NCI-H2081 treated with DMSO at 0.1 percent for 48 hours (cell line): ENCODE results near the gene FUOM.
"Not testable (repeated sequence)": the region's sequence is repeated elsewhere in the genome, so short reads cannot be mapped to it uniquely, and the experiment has no call there.

Experiments
- DNase-seq: peaks from one replicate; lab custom pipeline; 2025; lab: John Stamatoyannopoulos, UW

Gene FUOM

DNA sequence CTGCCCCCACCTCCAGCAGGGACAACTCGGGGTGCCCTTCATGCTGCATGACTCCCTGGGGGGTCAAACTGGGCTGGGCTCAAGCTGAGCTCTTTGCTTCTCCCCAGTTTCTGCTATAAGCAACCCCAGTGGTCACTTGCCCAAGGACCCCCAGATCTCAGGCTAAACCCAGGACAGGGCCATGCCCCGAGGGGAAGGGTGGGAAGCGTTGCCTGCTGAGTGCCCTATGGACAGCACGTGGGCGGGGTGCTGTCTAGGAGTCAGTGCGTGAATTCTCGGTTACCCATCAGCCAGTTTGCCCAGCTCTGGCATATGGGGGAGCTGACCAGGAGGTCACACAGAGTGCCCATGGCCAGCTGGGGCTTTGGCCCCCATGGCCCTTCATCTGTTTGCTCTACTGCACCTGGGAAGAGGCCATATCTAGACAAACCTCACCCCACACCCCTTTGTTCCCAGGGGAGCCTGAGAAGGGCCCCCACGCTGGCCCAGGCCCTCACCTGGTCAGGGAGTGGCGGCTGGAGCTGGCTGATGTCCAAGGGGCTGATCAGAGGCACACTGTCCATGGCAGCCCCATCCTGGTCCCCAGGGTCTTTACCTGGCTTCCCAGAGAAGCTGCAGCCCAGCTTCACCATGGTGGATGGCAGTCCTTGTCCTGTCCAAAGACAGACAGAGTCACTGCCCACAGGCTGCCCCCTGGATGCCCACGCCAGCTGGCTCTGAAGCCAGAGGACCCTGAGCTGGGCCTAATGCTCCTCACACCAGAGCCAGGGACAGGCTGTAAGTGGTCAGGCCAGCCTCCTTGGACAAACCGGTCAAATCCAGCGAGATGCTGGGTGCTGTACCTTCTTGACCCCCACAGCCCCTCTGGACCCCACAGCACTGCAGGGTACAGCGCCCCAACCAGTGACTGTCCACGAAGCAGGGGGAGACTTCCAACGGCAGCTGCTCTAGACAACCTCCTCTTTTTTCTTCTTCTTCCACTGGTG is 29.2 kb downstream of the FUOM start:
- no peak for DNase-seq

DNA sequence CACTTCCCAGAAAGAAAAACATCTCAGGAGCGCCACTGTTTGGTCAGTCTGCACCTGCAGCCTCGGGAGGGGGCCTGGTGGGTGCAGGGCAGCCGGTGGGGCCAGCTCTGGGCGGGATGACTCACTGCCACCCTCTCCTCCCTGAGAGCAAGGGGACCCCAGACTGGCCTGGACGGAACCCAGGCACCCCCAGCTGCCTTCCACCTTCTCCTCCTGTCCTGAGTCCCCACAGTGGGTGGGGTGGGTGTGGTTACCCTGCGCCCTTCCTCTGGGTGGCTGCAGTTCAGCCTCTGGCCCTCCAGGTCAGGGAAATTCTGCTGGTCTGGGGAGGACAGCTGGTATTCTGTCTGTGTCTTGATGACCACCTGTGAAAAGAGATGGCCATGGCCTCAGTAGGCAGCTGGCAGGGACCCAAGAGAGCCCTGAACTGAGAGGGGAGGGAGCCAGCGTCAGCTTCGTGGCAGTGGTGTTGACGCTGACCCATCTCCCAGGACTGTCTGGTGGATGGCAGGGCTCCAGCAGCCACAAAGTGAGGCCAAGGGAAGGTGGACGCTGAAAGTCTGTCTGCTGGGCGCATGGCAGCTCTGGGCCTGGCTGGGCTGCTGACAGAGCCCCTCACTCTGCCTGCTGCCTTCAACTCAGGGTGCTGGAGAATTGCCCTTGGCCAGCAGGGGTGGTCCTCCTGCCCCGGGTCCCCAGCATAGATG is 30.0 kb downstream of the FUOM start:
- DNase-seq: no peak

DNA sequence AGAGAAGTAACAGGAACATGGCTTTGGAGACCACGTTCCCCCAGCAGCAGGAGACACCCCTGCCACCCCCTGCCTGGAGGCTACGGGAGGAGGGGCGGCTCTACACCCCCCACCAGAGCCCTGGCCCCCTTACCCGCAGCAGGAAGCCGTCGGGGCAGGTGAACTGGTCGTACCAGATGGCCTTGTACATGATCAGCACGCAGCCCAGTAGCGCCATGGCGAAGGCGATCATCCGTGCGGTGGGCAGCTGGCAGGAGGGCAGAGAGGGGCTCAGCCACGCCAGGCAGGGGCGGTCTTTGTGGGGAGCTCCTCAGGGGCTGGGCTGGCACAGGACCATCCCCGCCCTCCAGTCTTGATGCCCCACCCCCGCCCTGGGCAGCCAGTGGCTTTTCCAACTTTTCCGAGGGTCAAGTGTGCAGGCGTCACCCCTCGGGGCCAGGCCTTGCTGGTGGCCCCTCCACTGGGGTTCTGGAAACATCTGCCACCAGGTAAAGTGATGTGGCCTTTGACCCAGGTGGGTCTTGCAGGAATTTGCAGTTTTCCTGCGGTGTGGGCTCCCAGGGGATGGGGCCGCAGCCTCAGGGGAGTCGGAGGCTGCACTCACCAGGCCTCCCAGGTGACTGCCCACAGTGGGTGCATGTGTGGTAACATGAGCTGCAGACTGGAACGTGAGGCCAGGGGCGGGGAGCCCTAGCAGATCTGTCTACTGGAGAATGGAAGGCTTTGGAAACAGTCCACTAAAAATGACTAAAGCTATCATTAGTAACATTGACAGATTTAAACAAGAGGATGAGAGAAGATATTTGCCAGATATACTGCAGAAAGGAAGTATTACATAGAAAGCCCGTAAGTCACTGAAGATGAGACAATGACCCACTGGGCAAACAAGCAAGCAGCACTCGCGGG is 30.8 kb downstream of the FUOM start:
- no peak for DNase-seq

DNA sequence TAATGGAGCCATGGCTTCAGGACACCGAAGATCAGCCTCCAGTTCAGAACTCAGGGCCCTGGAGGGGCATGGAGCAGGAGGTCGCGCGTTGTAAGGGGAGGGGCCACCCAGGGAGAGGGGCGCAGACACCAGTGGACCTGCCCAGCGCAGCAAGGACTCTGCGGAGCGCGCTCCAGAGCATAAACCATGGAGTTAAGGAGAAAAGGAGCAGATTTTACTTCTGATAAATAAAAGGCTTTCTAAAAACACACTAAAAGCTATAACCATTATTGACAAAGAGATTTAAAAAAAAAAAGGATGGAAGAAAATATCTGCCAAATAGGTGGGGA is 31.6 kb downstream of the FUOM start:
- DNase-seq: no peak

DNA sequence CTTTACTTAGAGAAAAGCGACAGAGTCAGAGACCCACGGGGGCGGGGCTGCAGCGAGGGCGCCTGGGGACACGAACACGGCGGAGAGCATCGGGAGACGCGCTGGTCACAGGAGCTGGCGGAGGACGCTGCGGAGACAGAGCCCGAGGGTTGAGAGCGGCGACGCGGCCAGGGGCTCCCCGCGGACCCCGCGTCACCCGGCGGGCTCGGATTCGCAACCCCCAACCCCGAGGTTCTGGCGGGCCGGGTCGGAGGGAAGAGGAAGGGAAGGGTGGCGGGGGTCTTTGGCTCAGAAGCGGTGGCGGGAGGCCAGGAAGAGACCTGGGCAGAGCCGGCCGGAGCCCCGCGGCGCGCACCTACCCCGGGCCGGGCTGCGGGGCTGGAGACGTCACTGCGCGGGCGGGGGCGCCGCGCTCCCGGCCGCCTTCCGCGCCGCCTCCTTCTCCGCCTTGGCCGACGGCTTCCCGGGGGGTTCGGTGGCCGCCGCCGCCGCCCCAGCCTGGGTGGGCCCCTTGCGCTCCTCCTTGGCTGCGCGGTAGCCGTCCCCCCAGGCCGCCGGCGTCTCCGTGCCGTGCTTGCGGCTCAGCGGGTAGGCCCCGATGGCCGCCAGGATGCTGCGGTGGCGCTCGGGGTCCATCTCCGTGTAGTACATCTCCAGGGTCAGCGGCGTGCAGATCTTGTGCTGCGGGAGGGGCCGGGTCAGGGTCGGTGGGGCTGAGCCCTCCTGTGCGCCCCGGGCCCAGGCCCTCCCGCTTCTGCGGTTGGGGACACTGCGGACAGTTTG is 32.2 kb downstream of the FUOM start:
- DNase-seq: no peak

DNA sequence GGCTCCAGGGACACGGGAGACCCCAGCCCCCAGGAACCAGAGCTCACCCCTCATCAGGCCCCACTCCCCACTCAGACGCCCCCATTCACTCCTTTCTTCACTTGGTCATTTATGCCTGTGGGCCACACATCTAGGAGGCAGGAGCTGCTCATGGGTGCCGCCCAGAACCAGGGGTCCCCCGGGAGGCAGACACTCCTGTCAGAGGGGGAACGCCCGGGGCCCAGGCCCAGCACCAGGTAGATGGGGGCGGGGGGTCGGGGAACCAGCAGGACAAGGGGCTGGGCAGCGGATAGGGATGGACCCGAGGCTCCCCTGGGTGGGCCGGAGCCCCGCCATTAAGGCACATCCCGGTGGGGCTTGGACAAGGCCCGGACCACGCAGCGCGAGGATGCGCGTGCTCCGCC is 33.0 kb downstream of the FUOM start:
- DNase-seq: no peak

DNA sequence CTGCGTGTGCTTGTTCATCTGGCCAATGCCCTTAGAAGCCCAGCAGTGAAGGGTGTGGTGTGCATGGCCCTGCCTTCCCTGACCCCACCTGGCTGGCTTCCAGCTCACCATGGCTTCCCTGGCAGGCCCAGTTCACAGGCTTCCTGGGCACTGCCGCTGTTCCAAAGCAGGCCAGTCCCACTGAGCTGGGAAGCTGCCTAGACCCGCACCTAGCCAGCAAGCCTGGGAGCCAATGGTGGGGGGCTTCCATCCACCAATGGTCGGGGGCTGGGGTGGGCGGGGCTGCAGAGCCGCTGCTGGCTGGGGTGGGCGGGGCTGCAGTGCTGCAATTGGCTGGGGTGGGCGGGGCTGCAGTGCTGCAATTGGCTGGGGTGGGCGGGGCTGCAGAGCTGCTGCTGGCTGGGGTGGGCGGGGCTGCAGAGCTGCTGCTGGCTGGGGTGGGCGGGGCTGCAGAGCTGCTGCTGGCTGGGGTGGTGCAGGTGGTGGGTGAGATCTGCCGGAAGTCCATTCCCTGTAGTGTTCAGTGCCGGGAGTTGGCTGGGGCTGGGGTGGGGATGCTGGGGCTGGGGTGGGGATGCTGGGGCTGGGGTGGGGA is 33.5 kb downstream of the FUOM start:
- no peak for DNase-seq

DNA sequence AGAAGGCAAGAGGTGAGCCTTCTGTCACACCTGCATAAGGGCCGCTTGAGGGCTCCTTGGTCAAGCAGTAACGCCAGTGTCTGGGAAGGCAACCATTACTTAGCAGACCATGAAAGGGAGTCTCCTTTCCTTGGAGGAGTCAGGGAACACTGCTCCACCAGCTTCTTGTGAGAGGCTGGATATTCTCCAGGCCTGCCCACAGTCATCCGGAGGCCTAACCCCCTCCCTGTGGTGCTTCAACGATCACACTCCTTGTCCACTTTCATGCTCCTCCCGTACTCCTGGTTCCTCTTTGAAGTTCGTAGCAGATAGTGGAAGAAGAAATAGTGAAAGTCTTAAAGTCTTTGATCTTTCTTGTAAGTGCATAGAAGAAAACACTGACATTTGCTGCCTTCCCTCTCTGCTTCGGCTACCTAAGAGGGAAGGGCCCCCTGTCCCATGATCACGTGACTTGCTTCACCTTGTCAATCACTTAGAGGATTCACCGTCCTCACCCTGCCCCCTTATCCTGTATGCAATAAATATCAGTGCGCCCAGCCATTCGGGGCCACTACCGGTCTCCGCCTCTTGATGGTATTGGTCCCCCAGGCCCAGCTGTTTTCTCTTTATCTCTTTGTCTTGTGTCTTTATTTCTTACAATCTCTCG is 35.6 kb downstream of the FUOM start:
- DNase-seq: not testable (repeated sequence)

DNA sequence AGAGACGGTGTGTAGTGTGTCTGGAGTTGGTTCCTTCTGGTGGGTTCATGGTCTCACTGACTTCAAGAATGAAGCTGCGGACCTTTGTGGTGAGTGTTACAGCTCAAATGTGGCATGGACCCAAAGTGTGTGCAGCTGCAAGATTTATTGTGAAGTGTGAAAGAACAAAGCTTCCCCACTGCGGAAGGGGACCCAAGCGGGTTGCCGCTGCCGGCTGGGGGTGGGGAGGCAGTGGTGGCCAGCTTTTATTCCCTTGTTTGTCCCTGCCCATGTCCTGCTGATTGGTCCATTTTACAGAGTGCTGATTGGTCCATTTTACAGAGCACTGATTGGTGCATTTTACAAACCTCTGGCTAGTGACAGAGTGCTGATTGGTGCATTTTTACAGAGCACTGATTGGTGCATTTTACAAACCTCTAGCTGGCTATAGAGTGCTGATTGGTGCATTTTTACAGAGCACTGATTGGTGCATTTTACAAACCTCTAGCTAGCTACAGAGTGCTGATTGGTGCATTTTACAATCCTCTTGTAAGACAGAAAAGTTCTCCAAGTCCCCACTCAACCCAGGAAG is 36.9 kb downstream of the FUOM start:
- not testable (repeated sequence) for DNase-seq

DNA sequence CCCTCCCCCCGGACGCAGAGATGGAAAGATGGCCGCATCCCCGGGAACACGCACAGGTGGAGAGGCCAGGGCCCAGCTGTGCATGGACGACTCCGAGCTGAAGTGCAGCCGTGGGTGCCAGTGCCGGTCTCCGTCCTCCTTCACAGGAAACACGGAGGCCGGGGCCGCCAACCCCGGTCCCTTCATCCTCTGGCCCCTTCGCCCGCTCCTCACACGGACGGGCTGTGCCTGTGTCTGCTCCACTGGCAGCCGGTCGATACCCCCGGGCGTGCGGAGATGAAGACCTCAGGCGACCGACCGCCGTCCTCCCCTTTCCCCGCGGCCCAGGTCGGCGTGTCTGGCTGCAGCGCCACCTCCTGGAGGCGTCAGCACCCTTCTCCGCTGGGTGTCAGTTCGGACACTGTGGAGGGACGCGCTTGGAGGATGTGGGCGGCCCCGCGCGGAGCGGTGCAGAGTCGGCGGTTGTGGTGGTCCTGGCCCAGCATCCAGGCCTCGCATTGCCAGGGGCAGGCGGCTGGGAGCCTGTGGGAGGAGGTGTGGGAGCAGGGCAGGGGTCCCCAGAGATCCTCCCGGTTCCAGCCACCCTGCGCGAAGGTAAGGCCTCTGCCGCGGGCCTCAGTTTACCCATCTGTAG is 39.2 kb downstream of the FUOM start:
- DNase-seq: no peak

DNA sequence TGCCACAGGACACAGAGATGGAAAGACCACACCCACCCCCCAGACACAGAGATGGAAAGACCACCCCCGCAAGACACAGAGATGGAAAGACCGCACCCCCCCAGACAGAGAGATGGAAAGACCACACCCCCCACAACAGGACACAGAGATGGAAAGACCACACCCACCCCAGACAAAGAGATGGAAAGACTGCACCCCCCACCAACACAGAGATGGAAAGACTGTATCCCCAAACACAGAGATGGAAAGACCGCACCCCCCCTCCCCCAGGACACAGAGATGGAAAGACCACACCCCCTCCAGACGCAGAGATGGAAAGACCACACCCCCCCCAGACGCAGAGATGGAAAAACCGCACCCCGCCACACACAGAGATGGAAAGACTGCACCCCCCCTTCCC is 41.1 kb downstream of the FUOM start:
- no peak for DNase-seq

DNA sequence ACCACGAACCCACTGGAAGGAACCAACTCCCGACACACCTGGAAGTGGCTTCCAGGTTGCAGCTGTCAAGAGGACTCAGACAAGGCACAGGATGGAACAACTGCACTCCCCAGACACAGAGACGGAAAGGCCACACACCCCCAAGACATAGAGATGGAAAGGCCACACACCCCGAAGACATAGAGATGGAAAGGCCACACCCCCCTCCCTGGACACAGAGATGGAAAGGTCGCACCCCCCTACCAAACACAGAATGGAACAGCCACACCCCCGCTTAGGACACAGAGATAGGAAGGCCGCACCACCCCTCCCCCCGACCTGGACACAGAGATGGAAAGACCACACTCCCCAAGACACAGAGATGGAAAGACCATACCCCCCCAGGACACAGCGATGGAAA is 41.6 kb downstream of the FUOM start:
- DNase-seq: no peak

DNA sequence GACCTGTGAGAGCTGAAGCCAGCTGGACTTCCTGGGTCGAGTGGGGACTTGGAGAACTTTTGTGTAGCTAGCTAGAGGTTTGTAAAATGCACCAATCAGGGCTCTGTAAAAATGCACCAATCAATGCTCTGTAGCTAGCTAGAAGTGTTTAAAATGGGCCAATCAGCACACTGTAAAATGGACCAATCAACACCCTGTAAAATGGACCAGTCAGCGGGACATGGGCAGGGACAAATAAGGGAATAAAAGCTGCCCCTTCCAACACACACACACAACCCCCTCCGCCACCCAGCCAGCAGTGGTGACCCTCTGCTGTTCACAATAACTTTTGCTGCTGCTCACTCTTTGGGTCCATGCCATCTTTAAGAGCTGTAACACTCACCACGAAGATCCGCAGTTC is 42.0 kb downstream of the FUOM start:
- no peak for DNase-seq

DNA sequence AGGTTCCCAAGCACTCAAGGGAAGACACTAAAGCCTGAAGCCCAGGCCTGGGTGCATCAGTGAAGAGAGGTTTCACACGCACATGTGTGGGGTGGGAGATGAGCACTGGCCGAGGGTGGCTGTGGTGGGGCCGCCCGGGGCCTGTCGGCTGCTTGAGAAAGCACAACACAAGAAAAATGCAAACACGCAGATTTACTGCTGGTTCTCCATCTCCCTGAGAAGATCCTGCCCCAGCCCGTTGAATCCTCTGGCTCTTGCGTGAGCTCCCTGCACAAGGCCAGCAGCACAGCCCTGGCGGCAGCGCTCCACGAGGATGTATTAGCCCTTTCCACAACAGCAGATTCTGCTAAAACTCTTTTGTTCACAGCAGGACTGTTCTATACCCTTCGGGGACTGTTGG is 42.9 kb downstream of the FUOM start:
- DNase-seq: no peak

DNA sequence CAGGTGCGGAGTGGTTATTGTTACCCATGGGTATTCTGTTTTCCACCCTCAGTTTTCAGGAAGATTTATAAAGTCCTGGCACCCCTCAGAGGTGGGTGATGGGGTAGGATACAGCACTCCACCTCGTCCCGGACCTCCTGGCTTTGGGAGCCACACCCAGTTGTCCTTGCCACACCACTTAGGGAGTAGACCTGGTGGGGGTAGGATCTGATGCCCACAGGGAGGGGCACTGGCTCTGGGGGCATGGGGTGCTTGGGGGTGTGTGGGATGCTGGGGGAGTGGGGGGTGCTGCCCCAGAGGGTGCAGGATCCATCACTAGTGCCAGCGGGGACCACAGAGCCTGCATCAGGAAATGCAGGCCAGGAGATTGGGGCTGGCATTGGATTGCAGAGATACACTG is 44.6 kb downstream of the FUOM start:
- DNase-seq: no peak

DNA sequence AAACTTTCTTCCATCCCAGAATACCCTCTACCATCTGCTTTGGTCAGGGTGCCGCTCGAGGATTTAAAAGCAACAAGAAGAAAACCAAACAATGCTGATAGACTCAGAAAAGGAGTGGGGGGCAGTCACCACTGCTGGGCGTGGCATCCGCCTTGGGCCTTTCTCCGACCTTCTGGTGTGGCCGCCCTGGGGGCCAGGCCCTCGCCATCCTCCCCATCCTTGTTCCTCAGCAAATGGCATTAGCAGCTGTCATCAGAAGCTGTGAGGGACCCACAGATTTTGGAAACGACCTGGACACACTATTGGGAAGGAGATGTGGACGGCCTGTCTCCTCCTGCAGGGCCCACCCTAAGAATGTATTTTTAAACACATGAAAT is 45.1 kb downstream of the FUOM start:
- DNase-seq: no peak

DNA sequence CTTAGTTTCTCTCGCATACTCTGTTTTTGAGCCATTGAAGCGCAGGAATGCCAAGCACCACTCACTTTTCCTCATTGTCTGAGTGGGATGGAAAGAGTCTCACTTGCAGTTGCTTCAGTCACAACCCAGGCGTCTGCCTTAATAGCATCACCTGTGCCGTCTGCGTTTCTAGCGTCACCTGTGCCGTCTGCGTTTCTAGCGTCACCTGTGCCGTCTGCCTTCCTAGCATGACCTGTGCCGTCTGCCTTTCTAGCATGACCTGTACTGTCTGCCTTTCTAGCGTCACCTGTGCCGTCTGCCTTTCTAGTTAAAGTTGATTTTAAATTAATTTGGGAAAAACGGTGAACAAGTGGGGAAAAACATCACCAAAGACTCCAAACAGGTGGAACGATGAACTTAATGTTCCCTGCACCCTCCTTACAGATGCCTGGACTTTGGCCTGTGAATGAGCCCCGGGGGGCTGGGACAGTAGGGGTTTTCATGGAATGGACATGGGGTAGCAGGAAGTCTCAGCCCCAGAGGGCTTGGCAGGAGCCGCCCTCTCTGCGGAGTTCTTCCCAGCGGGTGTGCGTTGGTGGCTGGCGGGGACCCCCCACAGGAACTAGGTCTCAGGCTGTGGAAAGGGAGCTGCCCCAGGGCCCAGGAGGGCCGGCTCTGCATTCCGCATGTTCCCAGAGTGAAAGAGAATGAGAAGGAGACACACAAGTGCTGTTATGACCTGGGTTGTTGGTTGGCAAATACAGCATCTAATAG is 45.6 kb downstream of the FUOM start:
- DNase-seq: no peak

DNA sequence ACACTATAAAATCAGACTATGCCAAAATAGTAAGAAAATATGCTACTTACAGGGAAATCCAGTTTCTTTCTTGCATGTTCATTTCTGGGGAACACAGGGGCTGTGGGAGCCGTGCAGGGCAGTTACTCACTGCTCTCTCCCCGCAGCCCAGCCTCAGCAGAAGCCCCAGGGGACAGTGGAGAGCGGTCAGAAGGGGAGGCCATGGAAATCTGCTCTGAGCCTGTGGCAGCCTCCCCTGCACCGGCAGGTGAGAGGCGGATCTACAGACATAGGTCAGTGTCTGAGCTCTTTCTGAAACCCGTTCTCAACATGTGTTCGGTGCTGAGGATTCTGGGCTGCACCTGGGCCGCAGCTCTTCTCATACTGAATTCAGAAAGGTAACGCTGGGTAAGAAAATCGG is 46.2 kb downstream of the FUOM start:
- DNase-seq: no peak

DNA sequence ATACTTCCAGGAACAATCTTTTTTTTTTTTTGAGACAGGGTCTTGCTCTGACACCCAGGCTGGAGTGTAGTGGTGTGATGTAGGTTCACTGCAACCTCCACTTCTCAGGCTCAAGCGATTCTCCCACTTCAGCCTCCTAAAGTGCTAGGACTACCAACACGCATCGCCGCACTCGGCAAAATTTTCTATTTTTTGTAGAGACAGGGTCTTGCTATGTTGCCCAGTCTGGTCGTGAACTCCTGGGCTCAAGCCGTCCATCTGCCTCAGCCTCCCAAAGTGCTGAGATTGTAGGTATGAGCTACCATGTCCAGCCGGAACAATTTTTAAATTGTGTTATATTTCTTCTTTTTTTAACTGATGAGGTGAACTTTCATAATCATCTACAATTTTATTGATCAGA is 47.0 kb downstream of the FUOM start:
- no peak for DNase-seq
